CD4-positive, CD25-positive, alpha-beta regulatory T cell (primary cell): ENCODE results near the gene KCTD5. TPM values are rescaled to one million over a fixed set of nuclear protein-coding genes. Genes with fewer than 3 reads are reported as not detected.
A peak's percentile ranks its signal among the peaks of the same experiment; 100 is the strongest.

Experiments
- ATAC-seq, 2 donors: fragments of 150-1000 bp; cut with Tn5 transposase; one replicate each; pipeline ENCODE4 v1.10.0; 2021; ENCODE audit warnings: low read depth in 2 of 2, moderate number of reproducible peaks in 2 of 2, moderate library complexity in 1 of 2
- DNase-seq, 3 donors: peaks; one replicate each; pipeline versions ENCODE4 v3.0.0 to v3.0.0-alpha.2; 2012 to 2022; ENCODE audit warnings: mixed read lengths in 1 of 3
- H3K27ac ChIP-seq: one replicate; pipeline ENCODE4 v1.7.0; 2013; ENCODE audit warnings: mild to moderate bottlenecking, low read length; ENCODE audit not compliant: insufficient read depth, poor library complexity, severe bottlenecking
- H3K27me3 ChIP-seq: one replicate; pipeline ENCODE4 v1.7.0; 2013; ENCODE audit warnings: low read length; ENCODE audit not compliant: control insufficient read depth, insufficient read depth
- H3K36me3 ChIP-seq: one replicate; pipeline ENCODE4 v1.7.0; 2013; ENCODE audit warnings: mild to moderate bottlenecking, low read length, moderate library complexity; ENCODE audit not compliant: control insufficient read depth, insufficient read depth
- H3K4me1 ChIP-seq: 2 replicates; pipeline ENCODE4 v1.7.0; 2013; ENCODE audit warnings: mild to moderate bottlenecking, low read length; ENCODE audit not compliant: insufficient read depth, control insufficient read depth, poor library complexity, severe bottlenecking
- H3K4me3 ChIP-seq: one replicate; pipeline ENCODE4 v1.7.0; 2013; ENCODE audit warnings: low read depth, mild to moderate bottlenecking, low read length, moderate library complexity
- H3K9me3 ChIP-seq, 2 experiments: 1 replicate in 1 of 2; 2 replicates in 1 of 2; pipeline ENCODE4 v1.7.0; 2013; ENCODE audit warnings: low read length in 2 of 2, mild to moderate bottlenecking in 1 of 2, moderate library complexity in 1 of 2; ENCODE audit not compliant: control insufficient read depth in 2 of 2
- H3K27ac Mint-ChIP-seq, 3 donors: one replicate each; pipeline ENCODE4 v1.8.0; 2020 to 2022; ENCODE audit warnings: mild to moderate bottlenecking in 3 of 3, mixed read lengths in 3 of 3, moderate library complexity in 2 of 3
- H3K27me3 Mint-ChIP-seq: one replicate; pipeline ENCODE4 v1.8.0; 2022; ENCODE audit warnings: mild to moderate bottlenecking, mixed read lengths
- H3K36me3 Mint-ChIP-seq: one replicate; pipeline ENCODE4 v1.8.0; 2020; ENCODE audit warnings: mixed read lengths
- H3K4me1 Mint-ChIP-seq, 4 donors: one replicate each; pipeline ENCODE4 v1.8.0; 2020 to 2022; ENCODE audit warnings: mixed read lengths in 4 of 4, mild to moderate bottlenecking in 1 of 4
- H3K4me3 Mint-ChIP-seq, 4 donors: one replicate each; pipeline ENCODE4 v1.8.0; 2020 to 2022; ENCODE audit warnings: mild to moderate bottlenecking in 4 of 4, mixed read lengths in 4 of 4, moderate library complexity in 3 of 4
- H3K9me3 Mint-ChIP-seq, 7 donors: one replicate each; pipeline ENCODE4 v1.8.0; 2020 to 2022; ENCODE audit warnings: mixed read lengths in 7 of 7, mild to moderate bottlenecking in 3 of 7, moderate library complexity in 2 of 7
- polyA plus RNA-seq, 4 donors: library from polyadenylated mRNA; unstranded; fragments of 300-500 nt; fragmentation: Illumina TruSeq; gene quantifications; one replicate each; pipeline ENCODE4 v1.2.3, GENCODE V29; 2021
- total RNA-seq: library from RNA; stranded (reverse); gene quantifications from one replicate; pipeline ENCODE4 v1.2.3, GENCODE V29; 2022

Gene KCTD5
- total and polyA plus RNA-seq, 5 donors from 2014 or later, result 17.5 to 26.4 (median 22.1) TPM

GRCh38 chr16:2749936-2750335 lies 67.6 kb downstream of the KCTD5 start:
- peaks cover 8% of the 10 kb centered on the region for H3K36me3 Mint-ChIP-seq
- H3K4me3 Mint-ChIP-seq, result peak overlapping the region in 2 of 4 donors; percentile 29 to 97
- no peak for DNase-seq
- H3K27ac Mint-ChIP-seq, result no peak overlapping the region
- Histone ChIP-seq H3K4me3 (no peak overlapping the region), H3K27me3 (no peaks in the 10 kb centered on the region), H3K4me1 (peaks cover 22% of the 10 kb centered on the region), H3K36me3 (no peaks in the 10 kb centered on the region), H3K9me3 (peaks cover 0 to 5% of the 10 kb centered on the region in 2 experiments), H3K27ac (no peak overlapping the region)
- H3K27me3 Mint-ChIP-seq, result peaks cover 5% of the 10 kb centered on the region
- H3K4me1 Mint-ChIP-seq, result peaks cover 13 to 32% (median 14%) of the 10 kb centered on the region in 4 donors
- ATAC-seq, result no peak
- H3K9me3 Mint-ChIP-seq, result peaks cover 0 to 8% (median 0%) of the 10 kb centered on the region in 7 donors

- H3K36me3 ChIP-seq, result peaks cover 8% of the 10 kb centered on the region
- Mint-ChIP-seq H3K4me1 (peaks cover 26 to 48% (median 28%) of the 10 kb centered on the region in 4 donors), H3K36me3 (peaks cover 21% of the 10 kb centered on the region), H3K4me3 (peak overlapping the region; percentile 92 to 97 (median 96)), H3K27me3 (peaks cover 5% of the 10 kb centered on the region), H3K27ac (peak overlapping the region; percentile 98 to 99 (median 99)), H3K9me3 (peaks cover 0 to 10% (median 0%) of the 10 kb centered on the region in 7 donors)
- no peaks in the 10 kb centered on the region for H3K27me3 ChIP-seq
- no peak overlapping the region for H3K4me3 ChIP-seq
- H3K4me1 ChIP-seq, result peaks cover 38% of the 10 kb centered on the region
- no peak for ATAC-seq
- H3K9me3 ChIP-seq, result peaks cover 0 to 5% of the 10 kb centered on the region in 2 experiments
- no peak for DNase-seq
- H3K27ac ChIP-seq, result peak overlapping the region; percentile 99
These were observed 69.3 kb downstream of the KCTD5 start for GRCh38 chr16:2751577-2752034.

GRCh38 chr16:2752035-2752849 lies 69.9 kb downstream of the KCTD5 start, which contains the start of gene SRRM2:
TSS of gene SRRM2 (plus strand) at chr16:2752638. CDS start at chr16:2756365, 3,727 bp downstream.
- Histone ChIP-seq H3K4me1 (peaks cover 43% of the 10 kb centered on the region), H3K9me3 (peaks cover 0 to 5% of the 10 kb centered on the region in 2 experiments), H3K4me3 (peak within 1 kb of the TSS; percentile 98), H3K27ac (peak within 1 kb of the TSS; percentile 99), H3K36me3 (peaks cover 14% of the 10 kb centered on the region), H3K27me3 (no peaks in the 10 kb centered on the region)
- peak; percentile 86 to 87 for ATAC-seq
- peaks cover 5% of the 10 kb centered on the region for H3K27me3 Mint-ChIP-seq
- peak; percentile 90 to 98 (median 97) for DNase-seq
- H3K9me3 Mint-ChIP-seq, result peaks cover 0 to 10% (median 0%) of the 10 kb centered on the region in 7 donors
- peak within 1 kb of the TSS; percentile 92 to 97 (median 96) for H3K4me3 Mint-ChIP-seq
- H3K27ac Mint-ChIP-seq, result peak within 1 kb of the TSS; percentile 98 to 99 (median 99)
- peaks cover 28% of the 10 kb centered on the region for H3K36me3 Mint-ChIP-seq
- H3K4me1 Mint-ChIP-seq, result peaks cover 32 to 55% (median 34%) of the 10 kb centered on the region in 4 donors

- Mint-ChIP-seq H3K4me3 (peak overlapping the region; percentile 90 to 97 (median 96)), H3K4me1 (peaks cover 33 to 62% (median 37%) of the 10 kb centered on the region in 4 donors), H3K36me3 (peaks cover 36% of the 10 kb centered on the region), H3K9me3 (peaks cover 0 to 10% (median 0%) of the 10 kb centered on the region in 7 donors), H3K27ac (peak overlapping the region; percentile 91 to 99 (median 99)), H3K27me3 (peaks cover 5% of the 10 kb centered on the region)
- peaks cover 0 to 5% of the 10 kb centered on the region in 2 experiments for H3K9me3 ChIP-seq
- peaks cover 23% of the 10 kb centered on the region for H3K36me3 ChIP-seq
- peak in 2 of 3 donors; percentile 58 to 73 for DNase-seq
- peak; percentile 20 to 22 for ATAC-seq
- H3K27me3 ChIP-seq, result no peaks in the 10 kb centered on the region
- H3K27ac ChIP-seq, result peak overlapping the region; percentile 99
- peak overlapping the region; percentile 98 for H3K4me3 ChIP-seq
- peaks cover 43% of the 10 kb centered on the region for H3K4me1 ChIP-seq
These were observed 70.8 kb downstream of the KCTD5 start for GRCh38 chr16:2752850-2753732.

GRCh38 chr16:2753733-2754020 lies 71.4 kb downstream of the KCTD5 start:
- Histone ChIP-seq H3K36me3 (peaks cover 28% of the 10 kb centered on the region), H3K27me3 (no peaks in the 10 kb centered on the region), H3K4me3 (peak overlapping the region; percentile 98), H3K27ac (peak overlapping the region; percentile 99), H3K4me1 (peaks cover 43% of the 10 kb centered on the region), H3K9me3 (peaks cover 0 to 5% of the 10 kb centered on the region in 2 experiments)
- Mint-ChIP-seq H3K36me3 (peaks cover 42% of the 10 kb centered on the region), H3K4me1 (peaks cover 33 to 66% (median 39%) of the 10 kb centered on the region in 4 donors), H3K27ac (peak overlapping the region; percentile 90 to 95 (median 91)), H3K4me3 (peak overlapping the region; percentile 90 to 97 (median 96)), H3K9me3 (peaks cover 0 to 10% (median 0%) of the 10 kb centered on the region in 7 donors), H3K27me3 (peaks cover 5% of the 10 kb centered on the region)
- DNase-seq (no peak), ATAC-seq (no peak)

- no peak for DNase-seq
- H3K36me3 Mint-ChIP-seq, result peaks cover 56% of the 10 kb centered on the region
- Histone ChIP-seq H3K4me1 (peaks cover 46% of the 10 kb centered on the region), H3K9me3 (peaks cover 0 to 5% of the 10 kb centered on the region in 2 experiments), H3K27ac (peak overlapping the region; percentile 35), H3K4me3 (peak overlapping the region; percentile 98), H3K27me3 (no peaks in the 10 kb centered on the region), H3K36me3 (peaks cover 43% of the 10 kb centered on the region)
- peak overlapping the region; percentile 29 to 90 (median 86) for H3K27ac Mint-ChIP-seq
- peak overlapping the region; percentile 90 to 97 (median 96) for H3K4me3 Mint-ChIP-seq
- H3K9me3 Mint-ChIP-seq, result peaks cover 0 to 10% (median 0%) of the 10 kb centered on the region in 7 donors
- H3K4me1 Mint-ChIP-seq, result peaks cover 33 to 75% (median 45%) of the 10 kb centered on the region in 4 donors
- ATAC-seq, result no peak
- peaks cover 5% of the 10 kb centered on the region for H3K27me3 Mint-ChIP-seq
These were observed 72.8 kb downstream of the KCTD5 start for GRCh38 chr16:2755158-2755557.
